T47D (cell line): ENCODE results near the gene GJD4.
A peak's percentile ranks its signal among the peaks of the same experiment; 100 is the strongest.

Source experiments
- DNase-seq, 2 experiments: peaks; one replicate each; pipeline versions ENCODE4 v3.0.0 to v3.0.0-alpha.2; 2011 to 2012; ENCODE audit warnings: low read depth in 1 of 2, low spot score in 1 of 2
- JUND ChIP-seq: IDR thresholded peaks from 2 replicates; pipeline ENCODE4 v1.6.1; 2012; ENCODE audit warnings: low read depth
- in situ Hi-C: cut with HindIII; loops from 2 replicates; pipeline ENCODE4 v1.10.0; 2016; ENCODE audit warnings: low sequenced_read_pairs, low pct_unique_long_range_greater_than_20kb

GJD4 gene

DNA sequence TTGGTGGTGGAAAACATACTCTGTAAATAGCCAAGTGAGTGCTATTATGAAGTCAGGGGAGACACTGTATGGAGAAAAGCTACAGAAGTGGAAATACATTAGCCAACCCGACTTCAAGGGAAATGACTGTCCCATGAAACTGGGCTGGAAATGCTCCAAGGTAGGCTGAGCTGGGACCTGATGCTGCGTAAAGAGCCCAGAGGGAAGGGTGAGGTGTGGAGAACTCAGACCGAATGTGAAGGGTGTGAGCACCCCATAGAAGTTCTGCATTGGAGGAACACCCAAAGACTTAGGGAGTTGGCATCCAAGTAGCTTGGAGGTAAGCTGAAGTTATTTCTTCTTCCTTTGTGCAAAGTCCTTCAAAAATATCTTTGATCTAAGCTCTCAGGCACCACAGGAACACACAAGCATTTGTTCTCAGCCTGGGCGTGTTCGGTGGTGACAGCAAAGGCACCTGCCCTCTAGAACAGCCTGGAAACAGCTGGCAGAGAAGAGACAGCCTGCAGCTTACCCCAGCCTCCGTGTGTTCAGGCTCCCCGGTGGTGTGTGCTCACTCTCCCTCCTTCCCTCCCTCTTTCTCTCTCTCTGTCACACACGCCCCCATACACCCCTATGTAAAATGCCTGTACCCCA, 19.1 kb upstream of the GJD4 start:
- no peak for TF ChIP-seq JUND
- in situ Hi-C loops = no loop called here
- no peak for DNase-seq

DNA sequence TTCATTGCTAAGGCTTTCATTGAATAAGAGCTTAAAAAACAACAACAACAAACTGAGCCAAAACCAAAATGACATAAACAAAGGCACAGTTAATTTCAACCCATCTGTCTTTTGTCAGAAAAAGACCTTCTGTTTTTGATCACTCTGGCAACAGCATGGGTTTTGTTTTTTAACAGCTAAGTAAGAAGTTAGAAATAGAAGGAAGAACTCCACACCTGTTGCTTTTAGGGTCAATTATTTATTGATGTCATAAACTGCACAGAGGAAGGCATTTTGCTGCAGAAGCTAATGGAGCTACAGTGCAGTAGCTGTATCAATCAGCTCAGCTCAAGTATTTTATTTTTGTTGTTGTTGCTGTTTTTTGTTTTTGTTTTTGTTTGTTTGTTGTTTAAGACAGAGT, 16.3 kb upstream of the GJD4 start:
- no peak for DNase-seq
- in situ Hi-C loops = no loop called here
- TF ChIP-seq JUND = no peak

DNA sequence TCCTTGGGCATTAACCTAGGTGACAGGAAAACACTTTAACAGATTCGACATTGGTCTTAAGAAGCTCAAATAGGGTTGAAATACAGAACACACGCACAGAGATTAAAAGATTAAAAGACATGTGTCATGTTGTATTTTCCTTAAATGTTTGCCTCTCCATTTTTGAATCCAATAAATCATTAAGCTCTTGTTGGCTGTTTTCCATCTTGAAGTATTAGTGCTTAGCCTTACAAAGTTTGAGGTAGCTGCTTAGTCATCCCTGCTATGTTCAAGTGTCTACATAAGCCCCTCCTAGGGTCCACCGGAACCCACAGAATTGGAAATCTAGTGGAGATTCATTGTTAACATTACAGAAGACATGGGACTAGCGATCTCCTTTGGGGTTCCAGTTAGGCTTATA, 12.7 kb upstream of the GJD4 start:
- no peak for TF ChIP-seq JUND
- in situ Hi-C loops = no loop called here
- DNase-seq = no peak

DNA sequence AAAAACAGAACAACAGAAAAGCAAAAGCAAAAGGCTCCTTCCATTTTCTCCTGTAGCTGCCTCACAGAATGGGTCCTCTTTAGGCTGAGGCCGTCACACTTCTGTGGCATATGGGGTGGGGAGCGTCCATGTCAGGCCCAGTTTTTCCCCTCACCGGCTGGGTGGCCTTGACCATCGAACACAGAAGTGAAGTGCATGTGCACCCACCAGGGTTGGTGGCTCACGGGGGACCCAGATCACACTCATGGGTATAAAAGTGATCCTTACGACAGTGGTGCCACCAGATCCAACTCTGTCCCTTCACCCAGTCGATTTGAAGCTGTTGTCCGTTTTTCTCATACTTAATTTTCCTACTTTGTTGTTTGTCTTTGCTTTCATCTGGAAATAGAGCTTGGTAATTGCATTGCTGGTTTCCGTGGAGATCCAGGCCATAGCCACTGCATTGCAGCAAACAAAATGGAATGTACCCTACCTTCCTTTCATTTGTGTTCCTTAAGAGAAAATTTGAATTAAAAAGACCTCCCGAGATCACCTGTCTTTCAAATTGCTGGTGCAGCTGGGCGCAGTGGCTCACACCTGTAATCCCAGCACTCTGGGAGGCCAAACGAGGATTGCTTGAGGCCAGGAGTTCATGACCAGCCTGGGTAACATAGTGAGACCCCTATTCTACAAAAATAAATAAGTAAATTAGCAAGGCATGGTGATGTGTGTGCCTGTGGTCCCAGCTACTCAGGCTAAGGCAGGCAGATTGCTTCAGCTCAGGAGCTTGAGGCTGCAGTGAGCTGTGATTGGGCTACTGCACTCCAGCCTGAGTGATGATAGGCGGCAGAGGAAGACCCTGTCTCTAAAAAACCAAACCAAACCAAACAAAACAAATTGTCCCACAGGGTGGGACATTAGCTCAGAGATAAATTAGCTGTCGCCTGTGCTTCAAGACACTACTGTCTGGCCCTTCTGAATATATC, 10.7 kb upstream of the GJD4 start:
- DNase-seq = no peak
- in situ Hi-C loops = no loop called here
- TF ChIP-seq JUND = no peak

DNA sequence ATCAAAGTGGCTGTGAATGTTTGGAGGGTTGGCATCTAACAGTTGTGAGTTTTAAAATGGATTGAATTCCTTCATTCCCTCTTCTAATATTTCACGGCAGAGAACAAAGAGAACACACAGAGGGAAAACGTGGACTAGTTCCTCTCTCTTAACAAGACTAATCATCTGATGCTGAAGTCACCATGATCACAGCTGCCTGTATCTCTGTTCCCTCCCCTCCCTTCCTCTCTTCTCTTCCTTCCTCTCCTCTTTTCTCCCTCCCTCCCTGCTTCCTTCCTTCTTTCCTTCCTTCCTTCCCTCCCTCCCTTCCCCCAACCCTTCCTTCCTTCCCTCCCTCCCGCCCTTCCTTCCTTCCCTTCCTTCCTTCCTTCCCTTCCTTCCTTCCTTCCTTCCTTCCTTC, 10.0 kb upstream of the GJD4 start:
- DNase-seq = no peak
- no peak for TF ChIP-seq JUND
- in situ Hi-C loops = no loop called here

DNA sequence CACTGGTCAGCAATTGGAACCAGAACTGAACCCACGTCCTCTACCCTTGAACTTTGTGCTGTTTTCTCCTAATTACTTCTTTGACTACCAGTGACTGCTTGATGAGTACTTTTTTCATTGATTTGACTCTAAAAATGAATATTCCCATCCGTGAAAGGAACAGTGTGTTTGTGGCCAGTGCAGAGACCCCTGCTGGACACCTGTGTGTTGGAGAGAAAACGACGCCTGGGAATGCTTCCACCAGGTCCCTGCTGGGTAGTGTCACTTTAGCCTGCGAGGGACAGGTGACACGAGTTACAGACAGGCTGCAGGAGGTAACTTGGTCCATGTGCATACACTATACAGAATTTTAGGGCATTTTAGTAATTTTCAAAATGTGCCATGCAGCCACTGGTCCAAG, 6.8 kb upstream of the GJD4 start:
- in situ Hi-C loops = no loop called here
- DNase-seq = peak in 1 of 2 experiments; percentile 38
- TF ChIP-seq JUND = no peak

DNA sequence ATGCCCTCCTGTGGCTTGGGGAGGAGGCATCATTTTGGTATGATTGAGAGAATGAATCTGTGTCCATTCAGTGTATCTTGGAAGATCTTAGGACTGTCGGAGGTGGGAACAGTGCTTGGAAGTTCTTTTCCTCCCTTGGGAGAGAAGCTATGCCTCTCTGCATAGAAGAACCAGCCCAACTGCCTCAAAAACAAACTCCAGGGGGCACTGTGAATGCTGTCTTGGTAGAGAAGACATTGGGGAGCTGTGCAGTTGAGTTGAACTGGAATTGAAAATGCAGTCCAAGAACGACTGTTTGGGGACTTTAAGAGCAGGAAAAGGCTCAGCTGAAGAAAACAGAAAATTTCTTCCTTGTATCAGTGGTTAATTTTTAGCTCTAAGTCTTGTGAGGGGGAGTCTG, 4.9 kb upstream of the GJD4 start:
- TF ChIP-seq JUND = no peak
- in situ Hi-C loops = no loop called here
- no peak for DNase-seq

DNA sequence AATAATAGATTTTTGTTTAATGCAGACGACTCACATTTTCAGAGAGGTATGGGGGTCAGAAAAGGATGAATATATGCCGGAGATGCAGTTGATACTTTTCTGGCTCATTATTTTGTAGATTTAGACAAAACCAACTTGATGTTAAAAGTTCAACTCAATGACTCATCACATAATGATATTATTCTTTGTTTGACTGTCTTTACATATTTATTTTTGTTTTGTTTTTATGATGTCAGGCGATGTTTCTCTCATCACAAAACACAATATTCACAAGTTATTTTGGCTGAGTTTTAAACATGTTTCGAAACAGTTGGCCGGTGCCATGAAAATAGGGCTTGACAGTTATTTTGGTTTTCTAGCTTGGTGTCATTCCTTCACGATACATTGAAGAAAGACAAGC, 1.3 kb downstream of the GJD4 start:
- TF ChIP-seq JUND = no peak
- in situ Hi-C loops = no loop called here
- no peak for DNase-seq

DNA sequence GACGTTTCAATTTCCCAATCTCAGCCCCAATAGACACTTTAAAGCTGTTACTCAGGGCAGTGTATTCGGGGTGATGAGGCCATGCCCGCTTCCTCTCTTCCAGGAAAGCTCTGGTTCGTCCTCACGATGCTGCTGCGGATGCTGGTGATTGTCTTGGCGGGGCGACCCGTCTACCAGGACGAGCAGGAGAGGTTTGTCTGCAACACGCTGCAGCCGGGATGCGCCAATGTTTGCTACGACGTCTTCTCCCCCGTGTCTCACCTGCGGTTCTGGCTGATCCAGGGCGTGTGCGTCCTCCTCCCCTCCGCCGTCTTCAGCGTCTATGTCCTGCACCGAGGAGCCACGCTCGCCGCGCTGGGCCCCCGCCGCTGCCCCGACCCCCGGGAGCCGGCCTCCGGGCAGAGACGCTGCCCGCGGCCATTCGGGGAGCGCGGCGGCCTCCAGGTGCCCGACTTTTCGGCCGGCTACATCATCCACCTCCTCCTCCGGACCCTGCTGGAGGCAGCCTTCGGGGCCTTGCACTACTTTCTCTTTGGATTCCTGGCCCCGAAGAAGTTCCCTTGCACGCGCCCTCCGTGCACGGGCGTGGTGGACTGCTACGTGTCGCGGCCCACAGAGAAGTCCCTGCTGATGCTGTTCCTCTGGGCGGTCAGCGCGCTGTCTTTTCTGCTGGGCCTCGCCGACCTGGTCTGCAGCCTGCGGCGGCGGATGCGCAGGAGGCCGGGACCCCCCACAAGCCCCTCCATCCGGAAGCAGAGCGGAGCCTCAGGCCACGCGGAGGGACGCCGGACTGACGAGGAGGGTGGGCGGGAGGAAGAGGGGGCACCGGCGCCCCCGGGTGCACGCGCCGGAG, 2.6 kb downstream of the GJD4 start:
- DNase-seq = no peak
- TF ChIP-seq JUND = no peak
- in situ Hi-C loops = no loop called here

DNA sequence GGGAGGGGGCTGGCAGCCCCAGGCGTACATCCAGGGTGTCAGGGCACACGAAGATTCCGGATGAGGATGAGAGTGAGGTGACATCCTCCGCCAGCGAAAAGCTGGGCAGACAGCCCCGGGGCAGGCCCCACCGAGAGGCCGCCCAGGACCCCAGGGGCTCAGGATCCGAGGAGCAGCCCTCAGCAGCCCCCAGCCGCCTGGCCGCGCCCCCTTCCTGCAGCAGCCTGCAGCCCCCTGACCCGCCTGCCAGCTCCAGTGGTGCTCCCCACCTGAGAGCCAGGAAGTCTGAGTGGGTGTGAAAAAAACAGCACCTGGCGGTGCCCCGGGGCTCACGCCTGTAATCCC, 3.2 kb downstream of the GJD4 start:
- no peak for TF ChIP-seq JUND
- no peak for DNase-seq
- in situ Hi-C loops = no loop called here

DNA sequence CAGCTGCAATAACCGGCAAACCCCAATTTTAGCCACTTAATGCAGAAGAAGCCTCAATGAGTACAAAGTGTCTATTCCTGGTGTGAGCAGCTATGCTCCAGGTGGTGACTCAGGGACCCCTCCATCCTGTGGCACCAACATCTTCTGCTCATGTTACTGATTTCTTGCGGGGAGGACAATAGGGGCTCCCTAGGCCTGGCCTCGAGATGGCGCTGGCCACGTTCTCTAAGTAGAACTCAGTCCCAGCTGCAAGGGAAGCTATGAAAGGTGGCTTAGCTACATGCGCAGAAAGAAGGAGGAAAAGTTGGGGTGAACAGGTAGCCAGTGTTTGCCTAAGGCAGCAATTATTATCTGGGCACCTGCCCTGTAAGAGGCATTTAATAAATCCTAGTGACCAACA, 6.6 kb downstream of the GJD4 start:
- no peak for DNase-seq
- in situ Hi-C loops = no loop called here
- no peak for TF ChIP-seq JUND

DNA sequence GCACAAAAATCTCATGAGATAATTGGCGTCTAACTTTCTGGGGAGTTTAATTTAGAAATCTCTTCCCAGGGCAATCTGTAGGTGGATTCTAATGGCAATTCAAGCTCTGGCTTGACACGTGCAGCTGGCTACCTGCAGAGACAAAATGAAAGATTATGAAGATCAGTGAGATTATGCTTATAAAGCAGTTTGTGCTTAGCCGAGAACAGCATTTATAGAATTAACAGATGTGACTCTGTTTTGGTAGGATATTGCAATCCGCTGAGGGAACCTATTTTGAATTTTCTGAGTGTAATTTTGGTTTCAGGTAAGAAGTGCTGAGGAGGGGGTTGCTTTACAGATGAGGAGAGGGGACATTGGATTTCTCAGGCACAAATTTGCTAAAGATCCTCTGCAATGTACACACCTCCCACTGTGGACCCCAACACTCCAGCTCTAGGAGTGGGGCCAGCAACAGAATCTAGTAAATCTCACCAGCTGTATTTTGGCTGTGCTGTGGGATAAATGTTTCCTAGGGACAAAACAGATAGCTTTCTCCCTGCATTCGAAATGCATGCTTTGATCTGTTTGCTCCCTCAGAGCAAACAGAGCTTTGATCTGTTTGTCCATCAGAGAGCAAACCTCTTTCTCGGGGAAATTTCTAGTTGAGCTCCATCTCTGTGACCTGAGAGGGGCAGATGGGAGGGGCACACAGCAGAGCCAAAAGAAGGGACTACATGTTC, 7.4 kb downstream of the GJD4 start:
- no peak for DNase-seq
- in situ Hi-C loops = no loop called here
- no peak for TF ChIP-seq JUND
